A549 (cell line): ENCODE data around the gene MAOB.

Source experiments
- RFX5 ChIP-seq: fragments of 450-650 bp; IDR thresholded peaks from 2 replicates; pipeline ENCODE4 v1.7.1; 2014; ENCODE audit warnings: antibody characterized with exemption, mild to moderate bottlenecking, moderate library complexity
- USF2 ChIP-seq: fragments of 450-650 bp; IDR thresholded peaks from 2 replicates; pipeline ENCODE4 v1.6.1; 2014; ENCODE audit warnings: antibody characterized with exemption

GRCh38 chrX:43734444-43734843 lies 147.8 kb downstream of the MAOB start:
- TF ChIP-seq USF2 (no peak), RFX5 (no peak)
